Stimulated activated CD8-positive, alpha-beta memory T cell treated with anti-CD3 and anti-CD28 coated beads, Interleukin-7, amount 100 ng/mL, for 24 hours (primary cell): ENCODE results near the gene MNDA.
"Not testable (repeated sequence)": the region's sequence is repeated elsewhere in the genome, so short reads cannot be mapped to it uniquely, and the experiment has no call there.

Experiments
- DNase-seq: peaks from one replicate; pipeline ENCODE4 v3.0.0-alpha.2; 2020; ENCODE audit warnings: low read depth

MNDA gene

DNA sequence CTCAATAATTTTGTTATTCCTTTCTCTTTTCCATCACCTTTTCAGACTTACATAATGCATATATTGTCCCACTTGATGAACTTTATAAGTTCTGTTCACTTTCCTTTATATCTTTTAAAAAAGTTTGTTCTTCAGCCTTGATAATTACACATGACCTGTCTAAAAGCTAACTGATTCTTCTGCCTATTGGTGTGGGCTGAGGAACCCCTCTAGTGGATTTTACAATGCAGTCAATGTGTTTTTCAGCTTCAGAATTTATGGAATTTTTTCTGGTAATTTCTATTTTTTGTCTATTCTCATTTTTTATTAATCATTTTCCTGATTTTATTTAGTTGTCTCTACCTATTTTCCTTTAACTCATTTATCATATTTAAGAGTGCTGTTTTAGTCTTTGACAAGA, 7.5 kb downstream of the MNDA start:
- no peak for DNase-seq

DNA sequence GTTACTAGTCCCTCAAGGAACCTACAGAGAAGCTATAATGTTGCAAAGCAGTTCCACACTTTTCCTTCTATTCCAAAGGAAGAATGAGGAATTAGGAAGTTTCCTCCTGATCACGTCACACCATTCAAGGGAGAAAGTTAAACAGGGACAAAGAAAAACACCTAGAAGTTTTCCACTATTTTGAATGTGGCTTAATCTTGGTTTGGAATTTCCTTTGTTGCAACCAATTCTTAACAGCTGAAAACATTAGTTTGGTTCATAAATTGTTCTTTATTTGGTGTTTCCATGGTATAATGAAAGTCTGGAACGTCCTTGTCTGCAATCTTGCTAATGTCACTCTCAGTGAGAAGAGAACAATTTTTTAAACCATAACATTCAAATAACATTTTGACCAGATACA, 8.4 kb downstream of the MNDA start:
- no peak for DNase-seq

DNA sequence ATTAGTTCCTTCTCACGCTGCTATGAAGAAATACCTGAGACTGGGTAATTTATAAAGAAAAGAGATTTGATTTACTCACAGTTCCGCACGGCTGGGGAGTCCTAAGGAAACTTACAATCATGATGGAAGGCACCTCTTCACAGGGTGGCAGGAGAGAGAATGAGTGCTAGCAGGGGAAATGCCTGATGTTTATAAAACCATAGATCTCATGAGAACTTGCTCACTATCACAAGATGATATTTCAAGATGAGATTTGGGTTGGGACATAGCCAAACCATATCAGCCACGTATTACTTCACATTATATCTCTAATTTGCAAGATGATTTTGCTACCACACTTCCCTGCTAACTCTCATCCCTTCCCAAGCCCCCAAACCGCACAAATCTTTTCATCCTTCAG, 9.1 kb downstream of the MNDA start:
- DNase-seq: no peak

GRCh38 chr1:158864595-158864994, 33.4 kb downstream of the MNDA start:
- DNase-seq: no peak

GRCh38 chr1:158870438-158870837, 39.3 kb downstream of the MNDA start:
- DNase-seq: not testable (repeated sequence)

DNA sequence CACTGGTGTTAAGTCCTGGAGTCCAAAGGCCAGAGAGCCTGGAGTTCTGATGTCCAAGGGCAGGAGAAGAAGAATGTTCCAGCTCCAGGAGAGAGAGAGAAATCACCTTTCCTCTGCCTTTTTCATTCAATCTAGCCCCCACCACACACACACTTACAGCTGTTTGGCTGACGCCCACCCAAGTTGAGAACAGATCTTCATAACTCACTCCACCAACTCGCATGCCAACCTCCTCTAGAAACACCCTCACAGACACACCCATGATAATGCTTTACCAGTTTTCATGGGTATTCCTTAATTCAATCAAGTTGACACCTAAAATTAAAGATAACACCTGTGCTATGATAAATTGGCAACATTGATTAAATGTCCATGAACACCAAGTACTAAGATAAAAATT, 42.0 kb downstream of the MNDA start:
- DNase-seq: no peak

DNA sequence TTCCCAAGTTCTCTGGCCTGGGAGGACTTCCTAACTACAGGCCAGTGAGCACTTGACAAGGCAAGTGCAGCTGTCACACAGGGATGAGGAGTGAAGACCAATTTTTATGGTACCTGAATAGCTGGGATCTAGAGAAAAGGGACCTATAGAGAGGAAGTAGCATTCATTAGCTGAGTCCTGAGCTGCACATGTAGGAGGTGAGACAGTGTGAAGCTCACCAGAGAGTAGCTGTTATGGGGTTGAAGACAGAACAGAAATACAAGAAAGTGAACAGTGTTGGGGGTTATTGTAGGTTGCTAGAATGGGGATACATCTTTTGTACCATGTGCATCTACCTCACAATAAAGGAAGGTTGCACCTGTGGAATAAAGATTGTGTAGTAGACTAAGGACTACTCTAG, 62.5 kb downstream of the MNDA start:
- DNase-seq: no peak

GRCh38 chr1:158898722-158899121, 67.6 kb downstream of the MNDA start:
- no peak for DNase-seq
